ENCODE results near the gene TMEM108.

The TMEM108 gene

DNA sequence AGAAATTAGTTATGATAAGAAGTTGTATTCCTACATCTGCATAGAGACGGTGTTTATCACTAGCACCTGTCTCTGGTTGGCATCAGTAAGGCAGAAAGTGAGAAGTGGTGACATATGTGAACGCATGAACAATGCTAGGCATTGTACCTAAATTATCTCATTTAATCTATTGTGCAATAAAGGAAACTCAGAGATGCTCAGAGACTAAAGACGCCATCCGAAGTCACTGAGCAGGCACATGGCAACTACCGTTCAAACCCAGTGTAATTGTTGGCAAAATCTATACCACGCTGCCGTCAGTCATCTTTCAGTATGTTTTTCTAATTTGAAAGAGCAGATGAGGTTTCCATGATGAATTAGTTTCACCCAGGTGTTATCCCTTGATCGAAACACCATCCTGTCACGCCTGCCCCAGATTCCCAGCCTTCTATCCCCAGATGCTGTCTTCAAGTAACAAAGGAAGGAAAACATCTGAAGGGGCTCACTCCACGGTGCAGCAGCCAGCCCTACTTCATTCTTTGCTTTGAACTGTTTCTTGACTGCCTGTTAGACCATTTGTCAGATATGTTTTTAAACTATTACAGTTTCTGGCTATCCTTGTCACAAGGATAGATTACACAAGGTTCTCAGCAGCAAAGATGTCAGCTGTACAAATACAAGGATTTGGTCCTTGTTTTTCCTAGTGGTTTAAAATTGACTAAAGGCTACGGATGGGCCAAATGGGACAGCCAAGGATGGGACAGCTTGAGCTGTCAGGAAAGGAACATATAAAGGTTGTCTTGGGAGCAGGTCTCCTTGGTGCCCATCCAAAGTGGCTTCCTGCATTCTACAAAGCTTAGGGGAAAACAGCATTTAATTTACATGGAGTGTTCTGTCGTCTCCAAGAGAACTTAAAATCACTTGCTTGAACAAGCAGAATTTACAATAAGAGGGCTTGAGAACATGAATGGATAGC is 99.1 kb downstream of the TMEM108 start:
- H3K9me3 ChIP-seq (ENCODE audit: control insufficient read depth, insufficient read depth, low read length): no peaks in the 10 kb centered on the region
- H3K4me1 ChIP-seq (ENCODE audit: control insufficient read depth, insufficient read depth, low read length): peaks cover 27% of the 10 kb centered on the region
- H3K27ac ChIP-seq (ENCODE audit: low read depth, low read length): no peak overlapping the region
- H3K9ac ChIP-seq (ENCODE audit: low read depth, low read length): no peak overlapping the region
- H3K27me3 ChIP-seq (ENCODE audit: control insufficient read depth, insufficient read depth, low read length): no peaks in the 10 kb centered on the region
- H3K36me3 ChIP-seq (ENCODE audit: control insufficient read depth, insufficient read depth, low read length): no peaks in the 10 kb centered on the region
- no peak overlapping the region for H3K4me3 ChIP-seq (ENCODE audit: low read depth, low read length)

DNA sequence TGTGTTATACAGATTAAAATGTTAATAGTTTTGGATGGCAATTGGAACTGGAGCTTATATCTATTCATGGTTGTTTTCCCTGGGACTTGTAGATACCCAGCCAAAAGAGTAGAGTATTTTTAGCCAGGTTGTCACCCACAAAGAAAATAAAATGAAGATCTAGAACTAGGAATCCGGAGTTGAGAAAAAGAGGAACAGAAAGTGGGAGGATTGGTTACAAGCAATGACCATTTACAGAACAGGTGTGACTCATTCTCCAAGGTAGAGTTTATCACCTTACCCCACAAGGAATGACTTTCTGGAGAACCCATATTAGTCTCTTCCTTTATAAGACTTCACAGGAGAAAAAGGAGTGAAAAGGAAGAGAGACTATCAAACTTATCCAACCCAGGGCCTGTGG is 99.8 kb downstream of the TMEM108 start:
- peaks cover 27% of the 10 kb centered on the region for H3K4me1 ChIP-seq (ENCODE audit: control insufficient read depth, insufficient read depth, low read length)
- H3K9me3 ChIP-seq (ENCODE audit: control insufficient read depth, insufficient read depth, low read length): no peaks in the 10 kb centered on the region
- H3K9ac ChIP-seq (ENCODE audit: low read depth, low read length): no peak overlapping the region
- no peak overlapping the region for H3K4me3 ChIP-seq (ENCODE audit: low read depth, low read length)
- no peak overlapping the region for H3K27ac ChIP-seq (ENCODE audit: low read depth, low read length)
- no peaks in the 10 kb centered on the region for H3K27me3 ChIP-seq (ENCODE audit: control insufficient read depth, insufficient read depth, low read length)
- H3K36me3 ChIP-seq (ENCODE audit: control insufficient read depth, insufficient read depth, low read length): no peaks in the 10 kb centered on the region

DNA sequence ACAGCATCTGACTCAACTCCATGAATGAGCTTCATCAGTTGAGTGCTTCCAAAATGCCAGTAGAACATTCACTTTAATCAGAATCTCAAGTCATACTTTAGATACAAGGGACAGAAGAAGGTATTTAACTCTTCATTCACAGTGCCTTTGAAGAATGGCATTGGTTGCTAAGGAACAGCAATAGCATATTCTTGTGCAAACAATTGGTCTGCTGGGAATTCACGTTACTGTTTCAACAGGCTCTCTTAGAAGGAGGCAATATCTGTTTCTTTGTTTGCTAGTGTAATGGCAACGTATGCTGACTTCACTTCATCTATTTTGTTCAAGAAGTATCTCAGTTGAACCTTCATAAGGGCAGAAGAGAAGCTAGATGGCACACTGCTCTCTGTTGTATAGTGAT is 113.9 kb downstream of the TMEM108 start:
- Histone ChIP-seq H3K9me3 (ENCODE audit: control insufficient read depth, insufficient read depth, low read length) (no peaks in the 10 kb centered on the region; the same call in 1 of the 2 replicates), H3K27me3 (ENCODE audit: control insufficient read depth, insufficient read depth, low read length) (no peaks in the 10 kb centered on the region), H3K9ac (ENCODE audit: low read depth, low read length) (no peak overlapping the region), H3K27ac (ENCODE audit: low read depth, low read length) (no peak overlapping the region), H3K36me3 (ENCODE audit: control insufficient read depth, insufficient read depth, low read length) (no peaks in the 10 kb centered on the region), H3K4me3 (ENCODE audit: low read depth, low read length) (no peak overlapping the region), H3K4me1 (ENCODE audit: control insufficient read depth, insufficient read depth, low read length) (no peaks in the 10 kb centered on the region)

DNA sequence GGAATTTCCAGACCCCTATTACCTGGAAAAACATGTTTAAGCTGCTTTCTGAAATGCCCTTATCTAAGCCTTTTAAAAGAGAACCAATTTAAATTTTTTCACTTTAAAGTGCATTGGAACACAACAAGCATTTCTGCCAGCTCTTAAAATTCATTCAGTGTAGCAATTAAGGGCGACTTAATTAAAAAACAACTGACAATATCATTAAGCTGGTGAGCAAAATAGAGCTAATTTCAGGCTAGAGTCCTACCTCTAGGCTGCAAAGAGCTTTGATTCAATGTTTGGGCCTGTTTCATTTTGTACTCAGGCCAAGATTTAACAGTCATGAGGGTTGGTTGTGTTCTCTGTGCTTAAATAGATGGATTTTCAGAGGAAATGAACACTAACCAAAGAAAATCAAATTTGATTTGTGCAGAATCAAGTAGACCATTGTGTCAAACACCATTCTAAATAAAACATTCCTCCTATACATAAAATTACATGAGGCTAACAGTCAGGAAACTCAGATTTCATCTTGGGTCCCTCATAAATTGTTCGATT is 114.6 kb downstream of the TMEM108 start:
- no peaks in the 10 kb centered on the region for H3K36me3 ChIP-seq (ENCODE audit: control insufficient read depth, insufficient read depth, low read length)
- H3K9me3 ChIP-seq (ENCODE audit: control insufficient read depth, insufficient read depth, low read length): no peaks in the 10 kb centered on the region; the same call in 1 of the 2 replicates
- no peak overlapping the region for H3K9ac ChIP-seq (ENCODE audit: low read depth, low read length)
- no peaks in the 10 kb centered on the region for H3K4me1 ChIP-seq (ENCODE audit: control insufficient read depth, insufficient read depth, low read length)
- H3K27ac ChIP-seq (ENCODE audit: low read depth, low read length): no peak overlapping the region
- no peak overlapping the region for H3K4me3 ChIP-seq (ENCODE audit: low read depth, low read length)
- no peaks in the 10 kb centered on the region for H3K27me3 ChIP-seq (ENCODE audit: control insufficient read depth, insufficient read depth, low read length)

DNA sequence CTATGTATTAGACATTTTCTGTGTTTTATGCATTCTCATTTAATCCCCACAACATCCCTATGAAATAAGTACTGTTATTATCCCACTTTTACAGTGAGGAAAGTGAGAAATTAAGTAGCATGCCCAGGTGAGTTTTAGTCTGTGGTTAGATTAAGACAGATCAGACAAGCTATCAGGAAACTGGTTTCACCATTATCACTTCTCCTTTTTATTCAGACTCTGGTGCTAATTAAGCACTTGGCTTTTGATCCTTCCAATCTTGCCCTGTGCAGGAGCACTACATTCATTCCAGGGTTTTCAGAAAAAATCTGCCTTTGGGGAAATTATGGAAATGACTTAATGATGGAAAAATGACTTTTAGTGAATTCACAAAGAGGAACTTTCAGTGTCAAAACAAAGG is 115.2 kb downstream of the TMEM108 start:
- Histone ChIP-seq H3K27me3 (ENCODE audit: control insufficient read depth, insufficient read depth, low read length) (no peaks in the 10 kb centered on the region), H3K9ac (ENCODE audit: low read depth, low read length) (no peak overlapping the region), H3K9me3 (ENCODE audit: control insufficient read depth, insufficient read depth, low read length) (no peaks in the 10 kb centered on the region; the same call in 1 of the 2 replicates), H3K4me3 (ENCODE audit: low read depth, low read length) (no peak overlapping the region), H3K36me3 (ENCODE audit: control insufficient read depth, insufficient read depth, low read length) (no peaks in the 10 kb centered on the region), H3K4me1 (ENCODE audit: control insufficient read depth, insufficient read depth, low read length) (no peaks in the 10 kb centered on the region), H3K27ac (ENCODE audit: low read depth, low read length) (no peak overlapping the region)

DNA sequence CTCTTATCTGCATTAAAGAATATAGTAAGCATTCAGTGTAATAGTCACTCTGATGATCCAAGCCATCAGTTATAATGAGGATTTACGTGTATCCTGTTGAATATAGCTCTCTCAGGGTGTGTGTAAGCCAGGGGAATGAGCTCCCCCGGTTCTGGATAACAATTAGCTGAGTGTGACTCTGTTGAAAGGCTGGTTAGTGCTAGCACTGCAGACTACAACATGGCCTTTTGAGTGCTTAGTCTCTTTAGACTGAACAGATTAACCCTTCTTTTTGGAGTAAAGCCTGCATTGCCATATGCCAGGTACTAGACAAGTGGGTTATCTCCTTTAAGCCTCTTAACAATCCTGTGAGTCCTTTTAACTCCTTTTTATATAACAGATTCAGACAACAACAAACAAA is 119.5 kb downstream of the TMEM108 start:
- H3K4me1 ChIP-seq (ENCODE audit: control insufficient read depth, insufficient read depth, low read length): no peaks in the 10 kb centered on the region
- H3K9ac ChIP-seq (ENCODE audit: low read depth, low read length): no peak overlapping the region
- H3K9me3 ChIP-seq (ENCODE audit: control insufficient read depth, insufficient read depth, low read length): no peaks in the 10 kb centered on the region; the same call in 1 of the 2 replicates
- no peaks in the 10 kb centered on the region for H3K36me3 ChIP-seq (ENCODE audit: control insufficient read depth, insufficient read depth, low read length)
- H3K27me3 ChIP-seq (ENCODE audit: control insufficient read depth, insufficient read depth, low read length): no peaks in the 10 kb centered on the region
- no peak overlapping the region for H3K27ac ChIP-seq (ENCODE audit: low read depth, low read length)
- no peak overlapping the region for H3K4me3 ChIP-seq (ENCODE audit: low read depth, low read length)

DNA sequence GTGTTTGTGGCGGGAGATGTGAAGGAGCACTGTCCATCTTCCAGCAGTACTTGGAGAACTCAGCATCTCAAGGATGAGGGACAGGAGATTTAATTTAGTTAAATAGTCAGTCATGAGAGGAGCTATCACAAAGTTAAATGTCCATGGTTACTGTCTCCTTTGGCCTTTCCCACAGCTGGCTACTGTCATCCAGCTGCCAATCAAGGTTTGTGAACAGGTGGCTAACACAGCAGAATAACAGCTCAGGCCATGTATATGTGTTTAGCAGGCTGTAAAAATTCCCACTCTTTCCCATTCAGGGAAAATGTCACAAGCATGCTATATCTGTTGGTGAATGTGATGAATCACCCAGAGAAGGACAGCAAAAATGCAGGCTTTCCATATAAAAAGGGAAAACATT is 120.5 kb downstream of the TMEM108 start:
- H3K4me1 ChIP-seq (ENCODE audit: control insufficient read depth, insufficient read depth, low read length): no peaks in the 10 kb centered on the region
- H3K4me3 ChIP-seq (ENCODE audit: low read depth, low read length): no peak overlapping the region
- no peak overlapping the region for H3K27ac ChIP-seq (ENCODE audit: low read depth, low read length)
- H3K9ac ChIP-seq (ENCODE audit: low read depth, low read length): no peak overlapping the region
- H3K9me3 ChIP-seq (ENCODE audit: control insufficient read depth, insufficient read depth, low read length): no peaks in the 10 kb centered on the region; the same call in 1 of the 2 replicates
- no peaks in the 10 kb centered on the region for H3K36me3 ChIP-seq (ENCODE audit: control insufficient read depth, insufficient read depth, low read length)
- H3K27me3 ChIP-seq (ENCODE audit: control insufficient read depth, insufficient read depth, low read length): no peaks in the 10 kb centered on the region

DNA sequence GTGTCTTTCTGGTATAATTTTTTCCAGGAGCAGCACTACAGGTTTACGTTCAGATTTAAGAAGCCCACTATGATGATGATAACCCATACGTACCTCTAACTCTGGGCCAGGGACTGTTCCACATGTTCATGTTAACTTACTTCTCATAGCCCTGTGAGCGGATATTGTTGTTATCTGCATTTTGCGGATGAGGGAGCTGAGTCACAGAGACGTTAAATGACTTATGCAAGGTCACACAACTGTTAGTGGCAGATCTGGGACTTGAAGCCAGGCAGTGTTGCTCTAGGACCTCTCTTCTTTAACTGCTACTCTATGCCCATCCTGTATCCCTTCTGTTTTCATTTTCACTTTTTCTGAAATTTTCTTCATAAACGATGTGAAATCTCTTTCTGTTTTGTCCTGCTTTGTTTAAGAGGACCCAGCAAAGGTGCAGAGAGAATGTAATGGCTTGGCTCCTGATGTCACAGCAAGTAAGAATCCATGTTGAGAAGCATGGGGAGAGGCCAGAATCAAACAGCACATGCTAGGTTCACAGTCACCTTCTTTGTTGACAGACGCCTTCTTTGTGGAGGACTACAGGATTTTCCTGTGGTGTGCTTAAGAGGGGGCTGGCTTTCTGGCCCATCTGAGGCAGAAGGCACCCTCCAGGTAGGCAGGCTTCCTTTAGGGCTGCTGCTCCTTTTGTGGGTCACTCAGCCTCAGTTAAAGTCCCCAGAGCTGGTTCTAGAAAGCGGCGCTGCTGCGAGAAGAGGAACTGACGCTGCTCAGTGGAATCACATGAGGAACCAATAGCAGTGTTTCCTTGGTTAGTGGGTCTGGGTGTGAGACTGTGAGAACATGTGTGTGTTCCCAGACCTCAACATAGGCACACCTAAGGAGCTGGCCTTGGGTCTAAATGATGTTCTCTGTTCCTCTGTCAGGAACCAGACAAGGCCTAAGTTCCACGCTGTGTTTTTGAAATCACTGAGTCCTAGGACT is 121.6 kb downstream of the TMEM108 start:
- Histone ChIP-seq H3K9me3 (ENCODE audit: control insufficient read depth, insufficient read depth, low read length) (no peaks in the 10 kb centered on the region; the same call in 1 of the 2 replicates), H3K27me3 (ENCODE audit: control insufficient read depth, insufficient read depth, low read length) (no peaks in the 10 kb centered on the region), H3K27ac (ENCODE audit: low read depth, low read length) (no peak overlapping the region), H3K4me1 (ENCODE audit: control insufficient read depth, insufficient read depth, low read length) (no peaks in the 10 kb centered on the region), H3K9ac (ENCODE audit: low read depth, low read length) (no peak overlapping the region), H3K4me3 (ENCODE audit: low read depth, low read length) (no peak overlapping the region), H3K36me3 (ENCODE audit: control insufficient read depth, insufficient read depth, low read length) (no peaks in the 10 kb centered on the region)

DNA sequence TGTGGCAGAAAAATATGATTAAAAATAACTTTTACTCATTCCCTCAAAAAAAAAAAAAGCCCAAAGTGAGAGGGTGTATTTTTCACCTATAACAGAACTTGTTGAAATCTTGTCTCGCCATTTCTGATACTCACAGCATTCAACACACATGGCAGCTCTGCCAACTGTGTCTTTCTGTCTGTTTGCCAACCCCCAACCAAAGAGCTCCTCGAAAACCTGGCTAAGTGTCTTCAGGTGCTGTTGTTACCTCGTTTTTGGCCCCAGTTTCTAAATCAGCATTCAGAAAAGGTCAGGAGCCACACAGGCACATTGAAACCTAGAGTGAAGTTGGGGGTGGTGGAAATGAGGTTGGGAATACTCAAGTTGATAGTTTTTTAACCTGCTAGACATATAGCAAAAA is 123.5 kb downstream of the TMEM108 start:
- no peak overlapping the region for H3K4me3 ChIP-seq (ENCODE audit: low read depth, low read length)
- no peaks in the 10 kb centered on the region for H3K27me3 ChIP-seq (ENCODE audit: control insufficient read depth, insufficient read depth, low read length)
- H3K4me1 ChIP-seq (ENCODE audit: control insufficient read depth, insufficient read depth, low read length): no peaks in the 10 kb centered on the region
- no peak overlapping the region for H3K9ac ChIP-seq (ENCODE audit: low read depth, low read length)
- H3K36me3 ChIP-seq (ENCODE audit: control insufficient read depth, insufficient read depth, low read length): no peaks in the 10 kb centered on the region
- no peaks in the 10 kb centered on the region for H3K9me3 ChIP-seq (ENCODE audit: control insufficient read depth, insufficient read depth, low read length)
- no peak overlapping the region for H3K27ac ChIP-seq (ENCODE audit: low read depth, low read length)

DNA sequence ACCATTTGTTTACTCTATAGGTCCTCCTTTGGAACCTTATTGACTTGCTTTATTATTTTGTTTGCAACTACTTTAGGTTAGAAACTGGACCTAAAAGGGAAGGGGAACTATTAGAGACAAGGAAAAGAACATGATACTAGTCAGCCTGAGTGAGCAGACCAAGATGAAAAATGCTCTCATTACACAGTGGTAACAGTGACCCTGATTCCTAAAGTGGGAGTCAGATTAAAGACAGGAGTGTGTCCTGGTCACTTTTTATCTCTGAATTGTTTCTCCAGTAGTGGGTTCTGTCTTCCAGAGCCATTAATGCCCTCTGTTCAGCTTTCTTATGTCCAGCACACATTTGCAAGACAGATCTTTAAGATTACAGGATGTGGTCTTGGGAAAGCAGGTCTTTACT is 124.1 kb downstream of the TMEM108 start:
- H3K36me3 ChIP-seq (ENCODE audit: control insufficient read depth, insufficient read depth, low read length): no peaks in the 10 kb centered on the region
- H3K27me3 ChIP-seq (ENCODE audit: control insufficient read depth, insufficient read depth, low read length): no peaks in the 10 kb centered on the region
- no peaks in the 10 kb centered on the region for H3K4me1 ChIP-seq (ENCODE audit: control insufficient read depth, insufficient read depth, low read length)
- H3K4me3 ChIP-seq (ENCODE audit: low read depth, low read length): no peak overlapping the region
- no peak overlapping the region for H3K27ac ChIP-seq (ENCODE audit: low read depth, low read length)
- no peak overlapping the region for H3K9ac ChIP-seq (ENCODE audit: low read depth, low read length)
- H3K9me3 ChIP-seq (ENCODE audit: control insufficient read depth, insufficient read depth, low read length): no peaks in the 10 kb centered on the region
